Measurements from ENCODE around the gene TRIP13.
A peak's percentile ranks its signal among the peaks of the same experiment; 100 is the strongest.

Gene TRIP13

GRCh38 chr5:962801-963200, 70.1 kb downstream of the TRIP13 start:
- no peak for TF ChIP-seq CTCF (conservative IDR thresholded peaks at IDR 0.05; ENCODE audit: low read depth, low read length)
- DNase-seq (ENCODE audit: low read depth) = no peak
- H3K4me3 ChIP-seq (ENCODE audit: low read depth, low read length) = no peak overlapping the region

- TF ChIP-seq CTCF (conservative IDR thresholded peaks at IDR 0.05; ENCODE audit: low read depth, low read length) = no peak
- no peak overlapping the region for H3K4me3 ChIP-seq (ENCODE audit: low read depth, low read length)
- no peak for DNase-seq (ENCODE audit: low read depth)
These were observed 70.6 kb downstream of the TRIP13 start for GRCh38 chr5:963310-963672.

- no peak overlapping the region for H3K4me3 ChIP-seq (ENCODE audit: low read depth, low read length)
- TF ChIP-seq CTCF (conservative IDR thresholded peaks at IDR 0.05; ENCODE audit: low read depth, low read length) = no peak
- DNase-seq (ENCODE audit: low read depth) = peak; percentile 54
These were observed 71.2 kb downstream of the TRIP13 start for GRCh38 chr5:963673-964531.

GRCh38 chr5:964821-965220, 72.1 kb downstream of the TRIP13 start:
- H3K4me3 ChIP-seq (ENCODE audit: low read depth, low read length) = no peak overlapping the region
- TF ChIP-seq CTCF (conservative IDR thresholded peaks at IDR 0.05; ENCODE audit: low read depth, low read length) = no peak
- no peak for DNase-seq (ENCODE audit: low read depth)

- no peak overlapping the region for H3K4me3 ChIP-seq (ENCODE audit: low read depth, low read length)
- no peak for DNase-seq (ENCODE audit: low read depth)
- no peak for TF ChIP-seq CTCF (conservative IDR thresholded peaks at IDR 0.05; ENCODE audit: low read depth, low read length)
These were observed 73.1 kb downstream of the TRIP13 start for GRCh38 chr5:965604-966344.

- no peak overlapping the region for H3K4me3 ChIP-seq (ENCODE audit: low read depth, low read length)
- TF ChIP-seq CTCF (conservative IDR thresholded peaks at IDR 0.05; ENCODE audit: low read depth, low read length) = no peak
- no peak for DNase-seq (ENCODE audit: low read depth)
These were observed 73.6 kb downstream of the TRIP13 start for GRCh38 chr5:966345-966710.

Measured in choroid plexus epithelial cell (primary cell).